HG02981 (cell line): ENCODE data around the gene PRKAB1.

Source experiments
- ATAC-seq: cut with Tn5 transposase; IDR thresholded peaks from one replicate; pipeline ENCODE4 v1.9.1; 2021; ENCODE audit warnings: mild to moderate bottlenecking, moderate library complexity; ENCODE audit not compliant: unreplicated experiment

Gene PRKAB1

GRCh38 chr12:119710965-119711551, 43.1 kb downstream of the PRKAB1 start:
- ATAC-seq: no peak

- ATAC-seq: no peak
Measured at GRCh38 chr12:119711693-119712092, 43.8 kb downstream of the PRKAB1 start.

GRCh38 chr12:119712721-119713120, 44.8 kb downstream of the PRKAB1 start:
- no peak for ATAC-seq

- no peak for ATAC-seq
Measured at GRCh38 chr12:119713551-119714031, 45.7 kb downstream of the PRKAB1 start.

- ATAC-seq: no peak
Measured at GRCh38 chr12:119714614-119715267, 46.8 kb downstream of the PRKAB1 start.

GRCh38 chr12:119715268-119715620, 47.3 kb downstream of the PRKAB1 start:
- no peak for ATAC-seq

GRCh38 chr12:119718141-119718540, 50.2 kb downstream of the PRKAB1 start:
- ATAC-seq: no peak

- ATAC-seq: no peak
Measured at GRCh38 chr12:119720349-119720748, 52.4 kb downstream of the PRKAB1 start.

- no peak for ATAC-seq
Measured at GRCh38 chr12:119721306-119721705, 53.4 kb downstream of the PRKAB1 start.

- ATAC-seq: no peak
Measured at GRCh38 chr12:119725523-119725922, 57.6 kb downstream of the PRKAB1 start.

GRCh38 chr12:119727600-119728443, 59.9 kb downstream of the PRKAB1 start:
- ATAC-seq: no peak

GRCh38 chr12:119728444-119728745, 60.5 kb downstream of the PRKAB1 start:
- no peak for ATAC-seq

GRCh38 chr12:119729871-119730270, 61.9 kb downstream of the PRKAB1 start:
- no peak for ATAC-seq

GRCh38 chr12:119730381-119730780, 62.4 kb downstream of the PRKAB1 start:
- ATAC-seq: no peak
